Measurements from ENCODE around the gene UGT1A5. TPM values are rescaled to one million over a fixed set of nuclear protein-coding genes. Genes with fewer than 3 reads are reported as not detected.

Gene UGT1A5
- total RNA-seq, 2 donors from 2014 or later: not detected

DNA sequence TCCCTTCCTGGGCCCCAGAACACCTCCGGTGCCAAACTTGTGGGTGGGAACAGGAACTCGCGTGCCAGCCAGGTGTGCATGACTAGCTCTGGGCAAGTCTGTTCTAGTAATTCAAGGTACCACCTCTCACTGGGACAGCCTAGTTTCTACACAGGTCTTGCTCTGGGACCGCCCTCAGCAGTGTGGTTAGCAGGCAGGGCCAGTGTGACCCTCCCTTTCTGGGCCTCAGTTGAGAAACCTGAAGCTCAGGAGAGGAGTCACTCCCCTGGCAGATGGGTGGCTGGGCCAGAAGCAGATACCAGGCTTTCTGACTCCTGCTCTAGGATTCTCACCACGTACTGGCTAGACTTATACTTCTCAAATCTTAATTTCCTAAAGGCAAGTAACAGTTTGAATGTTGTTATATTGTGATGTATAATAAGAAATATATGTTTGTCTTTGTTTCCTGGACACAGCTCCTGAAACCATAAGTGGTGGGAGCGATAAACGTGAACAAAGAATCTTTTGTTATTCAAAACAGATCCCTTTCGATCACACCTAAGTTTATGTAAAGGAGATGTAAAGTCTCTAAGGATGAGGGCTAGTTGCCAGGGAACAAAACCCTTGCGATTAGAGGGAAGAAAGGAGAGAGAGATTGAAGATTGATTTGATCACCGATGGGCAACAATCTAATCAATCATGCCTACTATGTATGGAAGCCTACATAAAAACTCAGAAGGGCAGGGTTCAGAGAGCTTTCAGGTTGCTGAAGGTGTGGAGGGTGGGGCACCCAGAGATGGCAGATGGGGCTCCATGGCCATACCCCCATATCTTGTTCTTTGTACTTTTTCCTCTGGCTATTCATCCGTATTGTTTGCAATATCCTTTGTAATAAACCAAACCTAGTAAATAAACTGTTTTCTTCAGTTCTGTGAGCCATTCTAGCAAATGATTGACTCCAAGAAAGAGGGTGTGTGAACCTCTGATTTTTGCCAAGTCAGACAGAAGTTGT is 21.0 kb upstream of the UGT1A5 start:
- H3K4me3 Mint-ChIP-seq: no peak overlapping the region
- peaks cover 18% of the 10 kb centered on the region for H3K4me1 Mint-ChIP-seq
- no peaks in the 10 kb centered on the region for H3K4me1 ChIP-seq (ENCODE audit: control insufficient read depth, insufficient read depth, low read length)
- no peak overlapping the region for H3K27ac Mint-ChIP-seq
- TF ChIP-seq, protein P1, sequence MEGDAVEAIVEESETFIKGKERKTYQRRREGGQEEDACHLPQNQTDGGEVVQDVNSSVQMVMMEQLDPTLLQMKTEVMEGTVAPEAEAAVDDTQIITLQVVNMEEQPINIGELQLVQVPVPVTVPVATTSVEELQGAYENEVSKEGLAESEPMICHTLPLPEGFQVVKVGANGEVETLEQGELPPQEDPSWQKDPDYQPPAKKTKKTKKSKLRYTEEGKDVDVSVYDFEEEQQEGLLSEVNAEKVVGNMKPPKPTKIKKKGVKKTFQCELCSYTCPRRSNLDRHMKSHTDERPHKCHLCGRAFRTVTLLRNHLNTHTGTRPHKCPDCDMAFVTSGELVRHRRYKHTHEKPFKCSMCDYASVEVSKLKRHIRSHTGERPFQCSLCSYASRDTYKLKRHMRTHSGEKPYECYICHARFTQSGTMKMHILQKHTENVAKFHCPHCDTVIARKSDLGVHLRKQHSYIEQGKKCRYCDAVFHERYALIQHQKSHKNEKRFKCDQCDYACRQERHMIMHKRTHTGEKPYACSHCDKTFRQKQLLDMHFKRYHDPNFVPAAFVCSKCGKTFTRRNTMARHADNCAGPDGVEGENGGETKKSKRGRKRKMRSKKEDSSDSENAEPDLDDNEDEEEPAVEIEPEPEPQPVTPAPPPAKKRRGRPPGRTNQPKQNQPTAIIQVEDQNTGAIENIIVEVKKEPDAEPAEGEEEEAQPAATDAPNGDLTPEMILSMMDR (conservative IDR thresholded peaks at IDR 0.05): no peak
- H3K27me3 Mint-ChIP-seq (ENCODE audit: insufficient read depth): no peaks in the 10 kb centered on the region
- 84 to 86% methylated on average over 6 to 11 of the region's 11 CpGs for WGBS, 2 experiments (ENCODE audit: insufficient coverage in 1 of 2, insufficient read length in 1 of 2)
- H3K9me3 ChIP-seq (ENCODE audit: control insufficient read depth, low read length): no peaks in the 10 kb centered on the region
- no peaks in the 10 kb centered on the region for H3K27me3 ChIP-seq (ENCODE audit: control insufficient read depth, insufficient read depth, low read length, poor library complexity, severe bottlenecking)
- H3K9ac ChIP-seq (ENCODE audit: extremely low read depth, low read length, poor library complexity, severe bottlenecking): no peak overlapping the region
- no peaks in the 10 kb centered on the region for H3K36me3 ChIP-seq (ENCODE audit: control insufficient read depth, insufficient read depth, low read length)
- H3K27ac ChIP-seq (ENCODE audit: low read depth, low read length): no peak overlapping the region
- no peaks in the 10 kb centered on the region for H3K9me3 Mint-ChIP-seq
- no peak for DNase-seq
- no peak overlapping the region for H3K4me3 ChIP-seq (ENCODE audit: low read length)
- no peaks in the 10 kb centered on the region for H3K36me3 Mint-ChIP-seq (ENCODE audit: low read depth)

DNA sequence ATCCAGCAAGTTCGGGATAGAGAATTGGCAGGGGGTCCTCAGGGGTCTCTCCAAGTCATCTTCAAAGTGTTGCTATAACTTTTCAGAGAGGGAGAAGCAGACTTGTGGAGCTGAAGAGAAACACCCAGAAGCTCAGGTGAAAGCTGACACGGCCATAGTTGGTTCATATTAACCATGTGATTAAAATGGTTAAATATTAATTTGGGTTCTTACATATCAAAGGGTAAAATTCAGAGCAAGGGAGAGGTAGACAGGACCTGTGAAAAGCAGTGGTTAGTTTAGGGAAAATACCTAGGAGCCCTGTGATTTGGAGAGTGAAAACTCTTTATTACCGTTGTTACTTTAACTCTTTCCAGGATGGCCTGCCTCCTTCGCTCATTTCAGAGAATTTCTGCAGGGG is 20.1 kb upstream of the UGT1A5 start, which contains the start of gene UGT1A6:
TSS of gene UGT1A6 (plus strand) at position 243 of the 400 bp plus-strand sequence. CDS start at position 358, 115 bp downstream.
- no peaks in the 10 kb centered on the region for H3K9me3 Mint-ChIP-seq
- Histone ChIP-seq H3K4me1 (ENCODE audit: control insufficient read depth, insufficient read depth, low read length) (no peaks in the 10 kb centered on the region), H3K36me3 (ENCODE audit: control insufficient read depth, insufficient read depth, low read length) (no peaks in the 10 kb centered on the region), H3K27me3 (ENCODE audit: control insufficient read depth, insufficient read depth, low read length, poor library complexity, severe bottlenecking) (no peaks in the 10 kb centered on the region), H3K4me3 (ENCODE audit: low read length) (no peak within 1 kb of the TSS), H3K9ac (ENCODE audit: extremely low read depth, low read length, poor library complexity, severe bottlenecking) (no peak within 1 kb of the TSS), H3K27ac (ENCODE audit: low read depth, low read length) (no peak within 1 kb of the TSS), H3K9me3 (ENCODE audit: control insufficient read depth, low read length) (no peaks in the 10 kb centered on the region)
- H3K4me1 Mint-ChIP-seq: peaks cover 18% of the 10 kb centered on the region
- no peak for DNase-seq
- 95% methylated on average over 4 of the region's 4 CpGs for WGBS, 2 experiments (ENCODE audit: insufficient coverage in 1 of 2, insufficient read length in 1 of 2)
- no peak within 1 kb of the TSS for H3K4me3 Mint-ChIP-seq
- TF ChIP-seq, protein P1 (conservative IDR thresholded peaks at IDR 0.05): no peak
- H3K27ac Mint-ChIP-seq: no peak within 1 kb of the TSS
- H3K27me3 Mint-ChIP-seq (ENCODE audit: insufficient read depth): no peaks in the 10 kb centered on the region
- H3K36me3 Mint-ChIP-seq (ENCODE audit: low read depth): no peaks in the 10 kb centered on the region

DNA sequence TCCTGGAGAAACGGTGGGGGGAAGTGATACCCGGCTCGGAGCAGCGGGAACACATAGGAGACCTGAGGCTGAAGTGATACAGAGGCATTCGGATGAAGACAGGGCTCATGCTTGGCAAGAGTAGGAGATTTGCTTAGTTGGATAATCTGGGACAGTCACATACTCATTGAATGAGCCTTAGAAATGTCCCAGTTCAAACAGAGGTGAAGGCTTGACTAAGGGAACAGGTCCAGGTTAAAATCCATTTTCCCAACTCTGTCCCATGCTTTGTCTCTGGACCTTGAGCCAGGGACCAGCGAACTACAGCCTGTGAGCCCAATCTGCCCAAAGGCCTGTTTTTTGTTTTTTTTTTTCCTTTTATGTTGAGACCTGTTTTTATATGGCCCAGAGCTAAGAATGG is 18.7 kb upstream of the UGT1A5 start:
- peaks cover 13% of the 10 kb centered on the region for H3K4me1 Mint-ChIP-seq
- no peak overlapping the region for H3K27ac ChIP-seq (ENCODE audit: low read depth, low read length)
- no peaks in the 10 kb centered on the region for H3K27me3 ChIP-seq (ENCODE audit: control insufficient read depth, insufficient read depth, low read length, poor library complexity, severe bottlenecking)
- no peak overlapping the region for H3K9ac ChIP-seq (ENCODE audit: extremely low read depth, low read length, poor library complexity, severe bottlenecking)
- TF ChIP-seq, protein P1 (conservative IDR thresholded peaks at IDR 0.05): no peak
- H3K36me3 Mint-ChIP-seq (ENCODE audit: low read depth): no peaks in the 10 kb centered on the region
- DNase-seq: no peak
- H3K9me3 Mint-ChIP-seq: no peaks in the 10 kb centered on the region
- no peak overlapping the region for H3K4me3 ChIP-seq (ENCODE audit: low read length)
- H3K4me1 ChIP-seq (ENCODE audit: control insufficient read depth, insufficient read depth, low read length): no peaks in the 10 kb centered on the region
- H3K27me3 Mint-ChIP-seq (ENCODE audit: insufficient read depth): no peaks in the 10 kb centered on the region
- no peak overlapping the region for H3K4me3 Mint-ChIP-seq
- no peak overlapping the region for H3K27ac Mint-ChIP-seq
- 78 to 83% methylated on average over 6 of the region's 6 CpGs for WGBS, 2 experiments (ENCODE audit: insufficient coverage in 1 of 2, insufficient read length in 1 of 2)
- H3K9me3 ChIP-seq (ENCODE audit: control insufficient read depth, low read length): no peaks in the 10 kb centered on the region
- no peaks in the 10 kb centered on the region for H3K36me3 ChIP-seq (ENCODE audit: control insufficient read depth, insufficient read depth, low read length)

Data from endodermal cell (in vitro differentiated cells).